Stromal cell of bone marrow (primary cell): ENCODE measurements around the gene C3orf62.

Experiments used
- DNase-seq: peaks from one replicate; pipeline ENCODE4 v3.0.0-alpha.2; 2012; ENCODE audit warnings: low read depth

Gene C3orf62

DNA sequence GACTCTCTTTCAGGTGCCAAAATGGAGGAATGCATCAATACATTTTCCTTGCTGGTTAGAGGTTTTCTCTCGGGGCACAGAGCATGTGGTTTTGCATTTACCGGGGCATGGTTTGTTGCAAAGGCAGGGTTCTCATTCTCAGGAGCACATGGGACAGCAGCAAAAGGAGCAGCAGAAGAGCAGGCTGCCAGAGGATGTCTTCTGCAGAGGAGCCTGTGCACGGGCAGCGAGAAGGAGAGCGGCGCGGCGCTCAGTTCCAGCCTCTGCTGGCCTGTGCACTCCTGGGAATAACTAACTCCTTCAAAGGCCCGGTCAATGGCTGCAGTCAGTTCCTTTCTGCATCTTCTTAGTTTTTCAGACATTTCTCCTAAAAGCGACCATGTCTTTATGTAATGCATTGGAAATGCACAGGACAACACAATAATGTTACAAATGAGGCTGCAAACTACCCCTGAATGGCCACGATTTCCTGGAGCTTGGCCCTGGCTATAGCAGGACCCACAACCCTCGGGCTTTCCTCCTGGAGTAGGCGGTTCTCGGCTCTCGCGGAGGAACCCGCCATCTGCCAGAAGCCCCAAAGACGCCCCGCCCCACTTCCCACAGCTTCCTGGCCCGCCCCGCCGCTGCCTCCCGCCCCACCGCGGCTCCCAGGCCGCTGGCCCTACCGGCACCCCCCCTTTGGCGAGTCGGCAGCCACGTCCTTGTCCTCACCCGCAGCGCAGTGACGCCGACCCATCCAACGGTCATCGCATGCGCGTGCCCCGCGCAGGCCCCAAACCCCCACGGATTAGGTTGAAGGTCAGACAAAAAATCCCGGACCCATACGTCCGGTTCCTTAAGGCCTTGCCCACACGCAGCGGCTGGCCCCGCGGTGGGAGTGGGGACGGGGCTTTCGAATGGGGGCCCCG is at the start of gene C3orf62:
Gene C3orf62, minus strand, starts transcription at position 758 of the 908 bp plus-strand sequence. Its CDS starts 360 bp downstream, at position 398.
- DNase-seq, result peak; percentile 74

GRCh38 chr3:49324768-49325167 is 47.7 kb upstream of the C3orf62 start:
- no peak for DNase-seq

GRCh38 chr3:49316696-49317457 is 39.8 kb upstream of the C3orf62 start:
- no peak for DNase-seq

DNA sequence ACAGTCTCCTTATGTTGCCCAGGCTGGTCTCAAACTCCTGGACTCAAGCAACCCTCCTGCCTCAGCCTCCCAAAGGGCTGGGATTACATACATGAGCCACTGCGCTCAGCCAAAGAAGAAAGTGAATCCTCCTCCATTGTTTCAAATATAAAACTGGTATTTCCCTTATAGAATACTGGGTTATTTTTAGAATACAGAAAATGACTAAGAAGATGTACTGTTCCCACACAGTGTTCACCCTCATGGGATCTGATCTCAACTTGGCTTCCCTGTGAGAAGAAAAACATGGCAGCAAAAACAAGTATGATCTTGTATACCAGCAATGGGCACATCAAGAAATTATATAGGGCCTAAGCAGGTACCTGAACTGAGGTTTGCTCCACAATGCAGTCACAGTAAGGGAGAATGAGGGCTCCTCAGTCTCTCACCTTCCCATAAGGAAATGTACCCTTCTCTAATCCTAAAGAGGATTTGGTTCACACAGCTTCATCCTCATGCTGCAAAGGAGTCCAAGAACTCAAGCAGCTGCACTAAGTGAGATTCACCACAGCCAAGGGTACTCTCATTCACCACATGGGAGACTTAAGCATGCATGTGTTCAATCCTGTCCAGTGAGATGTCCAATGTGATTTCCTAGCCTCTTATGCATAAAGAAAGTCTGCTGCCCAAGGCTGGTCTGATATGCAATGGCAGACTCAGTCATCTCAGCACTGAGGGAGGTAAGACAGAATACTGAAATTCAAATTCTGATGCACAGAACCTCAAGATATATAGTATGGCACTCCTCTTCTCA is 37.1 kb upstream of the C3orf62 start:
- peak; percentile 46 for DNase-seq

GRCh38 chr3:49311283-49311682 is 34.3 kb upstream of the C3orf62 start:
- DNase-seq, result no peak

DNA sequence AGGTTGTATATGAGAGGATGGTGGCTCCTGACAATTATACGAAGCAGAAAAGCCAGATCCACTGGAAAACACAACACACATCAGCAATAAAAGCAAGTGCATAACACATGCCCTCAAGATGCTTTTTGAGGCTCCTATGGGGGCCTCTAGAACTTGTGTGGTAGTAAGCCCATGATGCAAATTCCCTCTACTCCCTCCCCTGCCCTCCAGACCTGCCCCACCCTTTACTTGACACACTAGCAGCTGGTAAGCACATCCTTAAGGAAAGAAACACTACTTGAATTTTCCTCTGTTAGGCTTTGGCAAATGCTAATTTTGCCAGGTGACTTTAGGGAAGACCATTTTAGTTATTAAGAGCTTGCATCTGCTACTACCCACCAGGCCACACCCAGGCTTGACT is 33.6 kb upstream of the C3orf62 start:
- DNase-seq, result no peak

- no peak for DNase-seq
Measured at GRCh38 chr3:49305608-49306007, 28.6 kb upstream of the C3orf62 start.

GRCh38 chr3:49302613-49303012 is 25.6 kb upstream of the C3orf62 start:
- no peak for DNase-seq

DNA sequence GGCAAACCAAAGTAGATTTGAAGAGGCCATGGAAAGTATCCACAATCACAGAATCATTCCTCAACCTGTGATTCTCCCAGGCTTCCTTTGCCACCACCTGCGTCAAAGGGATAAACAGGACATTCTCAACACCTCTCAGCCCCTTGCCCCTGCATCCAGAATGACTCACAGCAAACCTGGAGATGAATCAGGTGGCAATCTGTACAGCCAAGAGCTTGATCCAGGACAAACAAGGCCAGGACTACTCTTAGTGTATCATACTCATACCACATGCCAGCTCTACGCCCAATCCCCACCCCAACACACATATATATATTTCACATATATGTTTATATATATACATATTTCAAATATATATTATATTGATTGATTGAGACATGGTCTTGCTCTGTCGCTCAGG is 23.6 kb upstream of the C3orf62 start:
- no peak for DNase-seq

DNA sequence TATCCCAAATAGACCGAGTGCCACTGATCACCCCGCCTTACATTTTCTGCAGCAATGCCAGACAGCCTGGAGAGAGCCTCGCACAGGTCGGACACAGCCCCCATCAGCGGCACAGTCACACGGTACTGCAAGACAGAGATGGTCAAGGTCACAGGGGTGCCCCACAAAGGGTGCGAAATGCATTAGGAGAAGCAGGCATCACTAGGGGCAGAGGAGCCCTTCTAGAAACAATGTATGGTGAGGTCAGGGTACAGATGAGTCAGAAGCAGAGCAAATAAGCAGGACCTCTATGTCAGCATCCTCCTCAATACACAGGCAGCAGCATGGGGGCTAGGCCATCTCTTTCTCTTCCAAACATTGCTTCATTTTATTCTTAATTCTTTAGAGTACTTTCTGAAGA is 21.5 kb upstream of the C3orf62 start:
- DNase-seq, result no peak

GRCh38 chr3:49296781-49297411 is 19.9 kb upstream of the C3orf62 start:
- peak; percentile 21 for DNase-seq

GRCh38 chr3:49295489-49296058 is 18.5 kb upstream of the C3orf62 start:
- peak; percentile 15 for DNase-seq

DNA sequence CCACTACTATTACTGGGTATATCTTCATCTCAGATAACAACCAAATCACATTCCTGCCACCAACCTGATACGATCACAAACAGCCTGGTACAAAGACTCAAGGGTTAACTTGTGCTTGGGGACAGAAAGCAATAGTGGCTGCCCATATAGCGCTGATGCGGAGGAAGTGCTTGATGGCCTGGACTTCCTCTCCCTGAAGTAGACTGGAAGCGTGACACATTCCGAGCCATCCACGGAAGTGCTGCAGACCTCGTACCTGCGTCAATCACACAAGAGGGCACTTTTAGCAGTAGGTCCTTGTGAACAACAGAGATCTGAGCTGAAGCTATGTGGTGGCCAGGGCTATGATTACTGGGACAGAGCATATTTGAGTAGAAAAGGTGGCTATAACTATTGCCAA is 17.3 kb upstream of the C3orf62 start:
- DNase-seq, result no peak

DNA sequence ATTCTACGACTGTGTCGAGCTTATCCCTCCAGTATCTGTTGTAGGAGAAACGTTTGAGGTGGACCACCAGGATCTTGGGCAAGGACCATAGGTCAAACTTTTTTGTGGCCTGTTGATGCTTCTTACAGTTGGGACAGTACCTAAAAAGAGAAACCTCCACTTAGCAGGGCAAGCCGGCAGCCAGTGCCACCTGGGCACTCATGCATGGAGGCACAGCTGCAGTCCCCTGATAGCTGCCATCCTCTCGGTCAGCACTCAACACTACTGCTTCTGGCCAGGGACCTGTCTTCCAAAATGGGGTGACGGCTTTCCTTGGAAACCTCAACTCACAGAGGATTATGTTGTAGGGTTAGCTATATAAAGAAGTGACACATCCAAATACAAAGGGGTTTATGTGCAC is 7.0 kb upstream of the C3orf62 start:
- DNase-seq, result no peak

DNA sequence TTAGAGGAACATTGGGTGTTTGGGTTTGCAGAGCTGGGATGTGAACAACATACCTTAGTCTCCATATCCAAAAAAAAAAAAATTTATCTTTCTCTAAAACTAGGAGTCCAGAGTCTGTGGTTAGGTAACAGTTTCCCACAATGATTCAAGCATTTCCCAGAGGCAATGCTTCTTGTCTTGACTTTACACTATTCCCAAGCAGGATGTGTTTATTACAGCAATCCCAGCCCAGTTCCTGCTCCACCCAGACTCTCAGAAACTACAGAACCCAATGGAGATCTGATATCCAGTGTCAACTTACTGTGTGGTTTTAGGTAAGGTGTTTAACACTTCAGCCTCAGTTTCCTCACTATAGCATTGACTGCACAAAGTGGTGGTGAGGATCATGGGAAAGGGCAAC is 2.3 kb upstream of the C3orf62 start:
- DNase-seq, result peak; percentile 59

DNA sequence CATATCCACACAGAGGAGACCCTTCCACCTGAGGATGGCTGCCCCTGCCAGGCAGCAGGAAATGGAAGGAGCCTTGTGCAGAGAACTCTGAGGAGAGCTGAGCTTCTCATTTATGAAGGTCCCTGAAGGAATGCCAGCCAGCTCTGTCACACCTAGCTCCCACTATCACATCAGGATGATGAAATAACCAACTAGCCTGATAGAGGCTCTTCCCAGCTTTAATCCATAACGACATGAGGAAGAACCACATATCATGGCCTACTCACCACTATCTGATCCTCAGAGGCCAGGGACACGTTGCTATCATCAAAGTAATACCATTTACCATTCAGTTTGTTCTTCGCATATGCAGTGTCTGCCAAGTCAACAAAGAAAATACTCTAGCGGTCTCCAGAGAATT is 1.5 kb upstream of the C3orf62 start:
- DNase-seq, result no peak

DNA sequence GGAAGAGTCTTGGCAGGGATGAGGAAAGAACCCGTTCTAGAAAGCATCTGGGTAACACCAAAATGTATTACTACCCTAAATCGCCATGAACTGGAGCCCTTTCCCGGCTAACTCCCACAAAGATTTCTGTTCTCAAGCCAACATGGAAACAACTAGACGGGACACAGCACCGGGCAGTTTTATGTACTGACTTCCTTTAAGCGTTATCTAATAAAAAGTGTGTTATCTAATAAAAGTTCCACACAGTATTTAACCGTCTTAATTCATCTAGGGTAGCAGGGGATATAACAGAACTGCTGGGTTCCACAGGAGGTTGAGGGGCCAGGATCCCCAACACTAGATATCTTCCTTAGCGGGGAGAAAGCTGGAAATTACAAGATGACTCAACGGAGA is 347 bp upstream of the C3orf62 start:
- peak; percentile 17 for DNase-seq

- DNase-seq, result no peak
Measured at GRCh38 chr3:49273825-49274532, 3.1 kb downstream of the C3orf62 start.

- DNase-seq, result no peak
Measured at GRCh38 chr3:49271047-49271446, 6.0 kb downstream of the C3orf62 start.

- DNase-seq, result no peak
Measured at GRCh38 chr3:49270156-49270500, 6.9 kb downstream of the C3orf62 start.
